Caco-2 (cell line): Measurements from ENCODE around the gene AP3S2. TPM values are rescaled to one million over a fixed set of nuclear protein-coding genes. Genes with fewer than 3 reads are reported as not detected.

Source experiments
- BruUV-seq: library from RNA; stranded (reverse); fragments of 400-500 nt; replicated peaks from 2 replicates; lab custom pipeline; 2021; lab: Mats Ljungman, UMichigan
- CTCF ChIA-PET: fragments of 300-600 bp; sonication (Branson Sonifier 250); formaldehyde crosslinking; loops from one replicate; lab custom pipeline; 2022; ENCODE audit warnings: antibody characterized with exemption; lab: Charles Lee
- POLR2A ChIA-PET: fragments of 300-600 bp; sonication (Branson Sonifier 250); formaldehyde crosslinking; loops from one replicate; lab custom pipeline; 2022; ENCODE audit warnings: antibody characterized with exemption; lab: Charles Lee
- DNase-seq, 2 experiments: peaks; one replicate each; pipeline versions ENCODE4 v3.0.0 to v3.0.0-alpha.2; 2020 to 2022
- H3K27me3 ChIP-seq: replicated peaks from 2 replicates; pipeline ENCODE4 v1.6.0; 2011; ENCODE audit warnings: low read length; ENCODE audit not compliant: control insufficient read depth, insufficient read depth
- H3K36me3 ChIP-seq: 2 replicates; pipeline ENCODE4 v1.5.1; 2011; ENCODE audit warnings: low read length; ENCODE audit not compliant: control insufficient read depth, insufficient read depth
- H3K4me1 ChIP-seq: fragments of 250-450 bp; sonication (Bioruptor Pico); 2 replicates; pipeline ENCODE4 v1.5.1; 2020; ENCODE audit warnings: mild to moderate bottlenecking
- H3K4me3 ChIP-seq: 2 replicates; pipeline ENCODE4 v1.5.1; 2011; ENCODE audit warnings: low read depth, mild to moderate bottlenecking, control low read depth, low read length
- H3K9me3 ChIP-seq: fragments of 250-450 bp; sonication (Bioruptor Pico); 2 replicates; pipeline ENCODE4 v1.5.1; 2020; ENCODE audit warnings: mild to moderate bottlenecking, moderate library complexity
- H3K27ac Mint-ChIP-seq: one replicate; pipeline ENCODE4 v1.8.0; 2022; ENCODE audit warnings: mixed read lengths; ENCODE audit not compliant: unreplicated experiment
- H3K27me3 Mint-ChIP-seq: one replicate; pipeline ENCODE4 v1.8.0; 2022; ENCODE audit warnings: mixed read lengths; ENCODE audit not compliant: insufficient read depth, unreplicated experiment
- H3K36me3 Mint-ChIP-seq: one replicate; pipeline ENCODE4 v1.8.0; 2022; ENCODE audit warnings: mild to moderate bottlenecking, mixed read lengths; ENCODE audit not compliant: insufficient read depth, unreplicated experiment
- H3K4me1 Mint-ChIP-seq: one replicate; pipeline ENCODE4 v1.8.0; 2022; ENCODE audit warnings: low read depth, mixed read lengths; ENCODE audit not compliant: unreplicated experiment
- H3K4me3 Mint-ChIP-seq: one replicate; pipeline ENCODE4 v1.8.0; 2022; ENCODE audit warnings: mild to moderate bottlenecking, moderate library complexity, mixed read lengths; ENCODE audit not compliant: unreplicated experiment
- H3K9me3 Mint-ChIP-seq: one replicate; pipeline ENCODE4 v1.8.0; 2022; ENCODE audit warnings: mixed read lengths; ENCODE audit not compliant: unreplicated experiment
- CTCF ChIP-seq, 2 experiments: fragments of 200-600 bp in 1 of 2; IDR thresholded peaks; 1 replicate in 1 of 2; 2 replicates in 1 of 2; pipeline versions ENCODE4 v1.5.1 to v1.8.0; 2011 to 2022; ENCODE audit warnings: antibody characterized with exemption in 1 of 2, control low read depth in 1 of 2, inconsistent platforms in 1 of 2, low read depth in 1 of 2, low read length in 1 of 2, mild to moderate bottlenecking in 1 of 2, moderate library complexity in 1 of 2; ENCODE audit not compliant: insufficient read depth in 1 of 2, severe bottlenecking in 1 of 2, unreplicated experiment in 1 of 2
- intact Hi-C: fragments of 100-400 bp; cut with micrococcal nuclease; formaldehyde crosslinking; loops from one replicate; pipeline ENCODE4 v1.10.0; 2022; ENCODE audit not compliant: unreplicated experiment
- total RNA-seq: library from RNA; stranded (reverse); gene quantifications from 2 replicates; pipeline ENCODE4 v1.2.3, GENCODE V29; 2022

AP3S2 gene
- total RNA-seq, 1 experiment from 2014 or later, result 28.1 TPM

GRCh38 chr15:89883518-89883917, 10.3 kb downstream of the AP3S2 start:
- H3K9me3 Mint-ChIP-seq, result no peaks in the 10 kb centered on the region
- no peaks in the 10 kb centered on the region; the same call in 1 of the 2 replicates for H3K36me3 ChIP-seq
- H3K9me3 ChIP-seq, result no peaks in the 10 kb centered on the region
- H3K27me3 Mint-ChIP-seq, result no peaks in the 10 kb centered on the region
- DNase-seq, result no peak
- no peak overlapping the region for H3K4me3 Mint-ChIP-seq
- intact Hi-C loops, result no loop called here
- CTCF ChIA-PET, result no interaction called here
- H3K4me3 ChIP-seq, result no peak overlapping the region
- H3K27ac Mint-ChIP-seq, result no peak overlapping the region
- H3K27me3 ChIP-seq, result no peaks in the 10 kb centered on the region
- BruUV-seq, result no TSS peak
- H3K4me1 Mint-ChIP-seq, result no peaks in the 10 kb centered on the region
- POLR2A ChIA-PET, result no interaction called here
- peaks cover 33% of the 10 kb centered on the region for H3K36me3 Mint-ChIP-seq
- TF ChIP-seq CTCF (IDR thresholded peaks at IDR 0.05; ENCODE audit: insufficient read depth in 1 of 2, low read depth in 1 of 2, low read length in 1 of 2, severe bottlenecking in 1 of 2, unreplicated experiment in 1 of 2), result no peak
- H3K4me1 ChIP-seq, result no peaks in the 10 kb centered on the region

DNA sequence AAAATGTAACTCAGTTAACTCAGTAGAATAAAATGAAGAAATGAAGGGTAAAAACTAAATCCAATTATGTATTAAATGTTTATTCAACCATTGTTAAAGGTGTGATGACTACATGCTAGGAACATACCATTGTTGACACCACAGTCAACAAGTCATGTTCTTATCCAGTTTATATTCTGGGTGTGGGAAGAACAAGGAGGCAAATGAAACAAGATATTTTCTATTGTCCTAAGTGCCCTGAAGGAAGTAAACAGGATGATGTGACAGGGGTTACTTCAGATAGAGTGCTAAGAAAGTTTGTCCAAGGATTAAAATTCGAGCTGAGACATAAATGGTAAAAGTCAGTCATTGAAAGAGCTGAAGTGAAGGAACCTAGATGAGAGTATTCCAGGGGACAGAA, 13.1 kb downstream of the AP3S2 start:
- H3K27ac Mint-ChIP-seq, result no peak overlapping the region
- Histone ChIP-seq H3K9me3 (no peaks in the 10 kb centered on the region), H3K36me3 (no peaks in the 10 kb centered on the region; the same call in 1 of the 2 replicates), H3K27me3 (no peaks in the 10 kb centered on the region), H3K4me1 (no peaks in the 10 kb centered on the region), H3K4me3 (no peak overlapping the region)
- no peak overlapping the region for H3K4me3 Mint-ChIP-seq
- no peak for DNase-seq
- intact Hi-C loops, result no loop called here
- H3K4me1 Mint-ChIP-seq, result no peaks in the 10 kb centered on the region
- POLR2A ChIA-PET, result no interaction called here
- CTCF ChIA-PET, result no interaction called here
- no TSS peak for BruUV-seq
- TF ChIP-seq CTCF (IDR thresholded peaks at IDR 0.05; ENCODE audit: insufficient read depth in 1 of 2, low read depth in 1 of 2, low read length in 1 of 2, severe bottlenecking in 1 of 2, unreplicated experiment in 1 of 2), result no peak
- peaks cover 35% of the 10 kb centered on the region for H3K36me3 Mint-ChIP-seq
- H3K9me3 Mint-ChIP-seq, result no peaks in the 10 kb centered on the region
- no peaks in the 10 kb centered on the region for H3K27me3 Mint-ChIP-seq

- intact Hi-C loops, result no loop called here
- Mint-ChIP-seq H3K9me3 (no peaks in the 10 kb centered on the region), H3K27ac (no peak overlapping the region), H3K4me3 (no peak overlapping the region), H3K4me1 (no peaks in the 10 kb centered on the region), H3K36me3 (peaks cover 25% of the 10 kb centered on the region), H3K27me3 (no peaks in the 10 kb centered on the region)
- ChIA-PET CTCF (no interaction called here), POLR2A (no interaction called here)
- Histone ChIP-seq H3K4me3 (no peak overlapping the region), H3K9me3 (no peaks in the 10 kb centered on the region), H3K27me3 (no peaks in the 10 kb centered on the region), H3K36me3 (no peaks in the 10 kb centered on the region; the same call in 1 of the 2 replicates), H3K4me1 (peaks cover 6% of the 10 kb centered on the region; the same call in 1 of the 2 replicates)
- no peak for DNase-seq
- TF ChIP-seq CTCF (IDR thresholded peaks at IDR 0.05; ENCODE audit: insufficient read depth in 1 of 2, low read depth in 1 of 2, low read length in 1 of 2, severe bottlenecking in 1 of 2, unreplicated experiment in 1 of 2), result no peak
- BruUV-seq, result no TSS peak
These were observed 15.5 kb downstream of the AP3S2 start for GRCh38 chr15:89878323-89878722.
